Skeletal muscle satellite cell (primary cell): Measurements from ENCODE around the gene RNU11. TPM values are rescaled to one million over a fixed set of nuclear protein-coding genes. Genes with fewer than 3 reads are reported as not detected.
"Not testable (repeated sequence)": the region's sequence is repeated elsewhere in the genome, so short reads cannot be mapped to it uniquely, and the experiment has no call there.

Experiments
- H3K27me3 ChIP-seq: 2 replicates; pipeline ENCODE4 v1.7.0; 2013; ENCODE audit warnings: low read length; ENCODE audit not compliant: control insufficient read depth, insufficient read depth
- H3K36me3 ChIP-seq: 2 replicates; pipeline ENCODE4 v1.7.0; 2013; ENCODE audit warnings: mild to moderate bottlenecking, control low read depth, low read length; ENCODE audit not compliant: insufficient read depth
- H3K4me1 ChIP-seq: 2 replicates; pipeline ENCODE4 v1.7.0; 2013; ENCODE audit warnings: low read length; ENCODE audit not compliant: control insufficient read depth, insufficient read depth
- H3K4me2 ChIP-seq: 2 replicates; pipeline ENCODE4 v1.7.0; 2013; ENCODE audit warnings: mild to moderate bottlenecking, low read length
- H3K4me3 ChIP-seq: 2 replicates; pipeline ENCODE4 v1.7.0; 2013; ENCODE audit warnings: low read length
- H3K9ac ChIP-seq: 2 replicates; pipeline ENCODE4 v1.7.0; 2013; ENCODE audit warnings: mild to moderate bottlenecking, low read depth, low read length, moderate library complexity
- H3K9me3 ChIP-seq: replicated peaks from 2 replicates; pipeline ENCODE4 v1.7.0; 2013; ENCODE audit warnings: mild to moderate bottlenecking, control low read depth, low read length
- small RNA-seq: library from RNA; depleted of rRNA; stranded (forward); fragments of <200 nt; gene quantifications from one replicate; pipeline ENCODE3, GENCODE V24; 2012

The RNU11 gene

GRCh38 chr1:28668191-28668955, 20.0 kb downstream of the RNU11 start, which contains the start of gene GMEB1:
TSS of gene GMEB1 (plus strand) at chr1:28668784. CDS start at chr1:28683613, 14,829 bp downstream.
- Histone ChIP-seq H3K4me2 (peak within 1 kb of the TSS; percentile 88), H3K36me3 (no peaks in the 10 kb centered on the region), H3K4me1 (peaks cover 15% of the 10 kb centered on the region), H3K9me3 (no peaks in the 10 kb centered on the region), H3K27me3 (no peaks in the 10 kb centered on the region), H3K9ac (peak within 1 kb of the TSS; percentile 97), H3K4me3 (peak within 1 kb of the TSS; percentile 77)

GRCh38 chr1:28668956-28669723, 20.7 kb downstream of the RNU11 start:
- Histone ChIP-seq H3K4me2 (peak overlapping the region; percentile 83), H3K9me3 (no peaks in the 10 kb centered on the region), H3K4me1 (peaks cover 15% of the 10 kb centered on the region), H3K4me3 (peak overlapping the region; percentile 77), H3K36me3 (no peaks in the 10 kb centered on the region), H3K27me3 (no peaks in the 10 kb centered on the region), H3K9ac (peak overlapping the region; percentile 97)

- no peaks in the 10 kb centered on the region for H3K36me3 ChIP-seq
- H3K4me3 ChIP-seq, result no peak overlapping the region
- H3K9me3 ChIP-seq, result no peaks in the 10 kb centered on the region
- no peak overlapping the region for H3K4me2 ChIP-seq
- no peaks in the 10 kb centered on the region for H3K27me3 ChIP-seq
- peaks cover 15% of the 10 kb centered on the region for H3K4me1 ChIP-seq
- H3K9ac ChIP-seq, result no peak overlapping the region
Observed at GRCh38 chr1:28671254-28671780, 22.9 kb downstream of the RNU11 start.

DNA sequence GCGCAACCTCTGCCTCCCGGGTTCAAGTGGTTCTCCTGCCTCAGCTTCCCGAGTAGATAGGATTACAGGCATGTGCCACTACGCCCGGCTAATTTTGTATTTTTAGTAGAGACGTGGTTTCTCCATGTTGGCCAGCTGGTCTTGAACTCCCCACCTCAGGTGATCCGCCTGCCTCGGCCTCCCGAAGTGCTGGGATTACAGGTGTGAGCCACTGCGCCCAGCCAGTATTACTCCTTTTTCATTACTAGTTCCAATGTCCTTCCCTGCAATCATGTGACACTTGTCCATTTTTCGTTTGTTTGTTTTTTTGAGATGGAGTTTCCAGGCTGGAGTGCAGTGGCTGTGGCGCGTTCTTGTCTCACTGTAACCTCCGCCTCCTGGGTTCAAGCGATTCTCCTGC, 24.6 kb downstream of the RNU11 start:
- H3K27me3 ChIP-seq, H3K4me3 ChIP-seq, H3K4me2 ChIP-seq, H3K36me3 ChIP-seq, H3K9me3 ChIP-seq, H3K9ac ChIP-seq: not testable (repeated sequence)
- H3K4me1 ChIP-seq, result peaks cover 12% of the 10 kb centered on the region

DNA sequence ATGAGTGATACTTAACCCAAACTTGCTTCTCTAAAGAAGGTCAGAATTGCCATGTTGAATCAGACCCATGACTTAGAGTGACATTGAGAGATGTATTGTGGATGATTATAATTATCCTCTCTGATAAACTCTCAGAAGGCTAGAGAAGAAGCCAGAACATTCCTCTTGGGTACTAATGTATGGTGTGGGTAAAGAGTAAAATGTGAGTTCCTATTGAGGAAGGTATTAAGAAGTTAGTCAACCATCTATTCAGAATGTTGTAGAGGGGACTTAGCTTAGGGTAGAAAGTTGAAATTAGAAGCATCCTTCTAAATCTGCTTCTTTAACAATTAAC, 27.5 kb downstream of the RNU11 start:
- Histone ChIP-seq H3K4me2 (no peak overlapping the region), H3K4me1 (no peaks in the 10 kb centered on the region), H3K9me3 (no peaks in the 10 kb centered on the region), H3K27me3 (no peaks in the 10 kb centered on the region), H3K9ac (no peak overlapping the region), H3K36me3 (no peaks in the 10 kb centered on the region), H3K4me3 (no peak overlapping the region)

- Histone ChIP-seq H3K4me2 (no peak overlapping the region), H3K9ac (no peak overlapping the region), H3K27me3 (no peaks in the 10 kb centered on the region), H3K4me1 (no peaks in the 10 kb centered on the region), H3K36me3 (peaks cover 16% of the 10 kb centered on the region), H3K4me3 (no peak overlapping the region), H3K9me3 (no peaks in the 10 kb centered on the region)
Observed at GRCh38 chr1:28680151-28680550, 31.8 kb downstream of the RNU11 start.

DNA sequence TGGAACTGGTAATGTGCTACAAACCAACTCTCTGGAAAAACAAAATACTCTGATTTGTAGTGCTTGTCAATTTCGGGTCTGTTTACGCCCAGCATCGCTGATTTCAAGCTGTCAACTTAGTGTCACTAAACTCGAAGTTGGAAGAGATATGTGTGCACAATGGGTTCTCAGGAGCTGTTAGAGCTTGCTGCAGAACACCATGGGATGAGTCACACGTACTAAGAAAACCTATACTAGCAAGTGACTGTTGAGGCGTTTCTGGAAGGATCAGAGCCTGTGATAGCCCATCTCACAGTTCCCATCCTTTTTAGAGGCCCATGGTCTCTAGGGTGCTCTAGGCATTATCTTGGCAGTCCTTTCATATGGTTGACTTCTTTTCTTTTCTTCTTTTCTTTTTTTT, 34.4 kb downstream of the RNU11 start:
- Histone ChIP-seq H3K4me2 (no peak overlapping the region), H3K9me3 (no peaks in the 10 kb centered on the region), H3K9ac (no peak overlapping the region), H3K27me3 (no peaks in the 10 kb centered on the region), H3K36me3 (peaks cover 21% of the 10 kb centered on the region), H3K4me1 (no peaks in the 10 kb centered on the region), H3K4me3 (no peak overlapping the region)

DNA sequence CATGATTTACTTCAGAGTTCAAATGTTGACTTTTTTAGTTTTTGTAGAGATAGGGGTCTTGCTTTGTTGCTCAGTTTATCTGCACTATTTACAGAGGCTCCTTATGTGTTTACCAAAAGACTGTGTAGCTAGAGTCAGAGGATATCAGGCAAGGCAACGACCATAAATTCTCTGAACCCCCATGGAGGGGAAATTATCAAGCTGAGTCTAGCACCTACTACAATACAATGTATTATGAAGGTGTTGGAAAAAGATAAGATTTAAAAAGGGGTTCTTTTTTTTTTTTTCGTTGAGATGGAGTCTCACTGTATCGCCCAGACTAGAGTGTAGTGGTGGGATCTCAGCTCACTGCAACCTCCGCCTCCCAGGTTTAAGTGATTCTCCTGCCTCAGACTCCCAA, 36.5 kb downstream of the RNU11 start:
- no peaks in the 10 kb centered on the region for H3K27me3 ChIP-seq
- H3K9ac ChIP-seq, result no peak overlapping the region
- H3K4me3 ChIP-seq, result no peak overlapping the region
- no peaks in the 10 kb centered on the region for H3K4me1 ChIP-seq
- H3K36me3 ChIP-seq, result peaks cover 21% of the 10 kb centered on the region
- no peaks in the 10 kb centered on the region for H3K9me3 ChIP-seq
- H3K4me2 ChIP-seq, result no peak overlapping the region

DNA sequence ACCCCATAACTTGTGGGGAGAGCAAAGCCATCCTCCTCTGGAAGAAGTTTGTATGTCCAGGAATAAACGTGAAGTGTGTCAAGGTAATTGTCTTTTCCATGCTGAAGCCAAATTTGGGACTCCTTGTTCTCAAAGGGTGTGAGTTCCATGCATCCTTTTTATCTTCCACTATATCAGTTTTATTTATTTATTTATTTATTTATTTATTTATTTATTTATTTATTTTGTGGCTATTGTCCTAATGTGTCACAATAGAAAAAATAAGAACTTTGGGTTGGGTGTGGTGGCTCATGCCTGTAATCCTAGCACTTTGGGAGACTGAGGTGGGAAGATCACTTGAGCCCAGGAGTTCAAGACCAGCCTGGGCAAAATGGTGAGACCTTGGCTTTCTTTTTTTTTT, 43.2 kb downstream of the RNU11 start:
- H3K4me3 ChIP-seq, H3K9ac ChIP-seq, H3K4me2 ChIP-seq, H3K9me3 ChIP-seq, H3K4me1 ChIP-seq, H3K27me3 ChIP-seq: not testable (repeated sequence)
- H3K36me3 ChIP-seq, result peaks cover 20% of the 10 kb centered on the region

Small RNAs within 50 kb of the gene (small RNA-seq; reads per million reads assigned to genes)
- not detected for gene RF00422
- gene RNU11, result not detected
